Activated CD8-positive, alpha-beta T cell treated with anti-CD3 and anti-CD28 coated beads for 36 hours (primary cell): ENCODE data around the gene ARL14EP. TPM values are rescaled to one million over a fixed set of nuclear protein-coding genes. Genes with fewer than 3 reads are reported as not detected.

Experiments
- ATAC-seq: fragments of 200-7000 bp; cut with Tn5 transposase; one replicate; pipeline ENCODE4 v1.10.0; 2021; ENCODE audit warnings: mild to moderate bottlenecking, moderate library complexity
- CTCF ChIA-PET: fragments of 350-600 bp; sonication (Branson Sonifier 250); formaldehyde crosslinking; loops from one replicate; lab custom pipeline; 2021; ENCODE audit warnings: antibody characterized with exemption; lab: Charles Lee
- POLR2A ChIA-PET: fragments of 350-600 bp; sonication (Branson Sonifier 250); formaldehyde crosslinking; loops from one replicate; lab custom pipeline; 2021; ENCODE audit warnings: antibody characterized with exemption; lab: Charles Lee
- DNase-seq: peaks from one replicate; pipeline ENCODE4 v3.0.0-alpha.2; 2020
- H3K27ac Mint-ChIP-seq: one replicate; pipeline ENCODE4 v1.8.0; 2021; ENCODE audit warnings: mild to moderate bottlenecking, mixed read lengths
- H3K27me3 Mint-ChIP-seq: one replicate; pipeline ENCODE4 v1.8.0; 2021; ENCODE audit warnings: mixed read lengths
- H3K36me3 Mint-ChIP-seq: one replicate; pipeline ENCODE4 v1.8.0; 2021; ENCODE audit warnings: low read depth, mixed read lengths
- H3K4me1 Mint-ChIP-seq: one replicate; pipeline ENCODE4 v1.8.0; 2021; ENCODE audit warnings: low read depth, mixed read lengths
- H3K4me3 Mint-ChIP-seq: one replicate; pipeline ENCODE4 v1.8.0; 2021; ENCODE audit warnings: mild to moderate bottlenecking, moderate library complexity, mixed read lengths
- H3K9me3 Mint-ChIP-seq: one replicate; pipeline ENCODE4 v1.8.0; 2021; ENCODE audit warnings: mixed read lengths
- CTCF ChIP-seq: fragments of 200-600 bp; IDR thresholded peaks from one replicate; pipeline ENCODE4 v1.8.0; 2022; ENCODE audit warnings: antibody characterized with exemption, mild to moderate bottlenecking
- intact Hi-C: fragments of 100-400 bp; cut with micrococcal nuclease; formaldehyde crosslinking; loops from one replicate; pipeline ENCODE4 v1.10.0; 2022
- total RNA-seq, 2 experiments: library from RNA; stranded (reverse); gene quantifications; one replicate each; pipeline ENCODE4 v1.2.3, GENCODE V29; 2021

The ARL14EP gene
- total RNA-seq, 2 experiments from 2014 or later = 23.3 to 28.3 TPM

GRCh38 chr11:30322191-30322590 lies 713 bp upstream of the ARL14EP start:
- intact Hi-C loops = no loop called here
- Mint-ChIP-seq H3K4me1 (peaks cover 36% of the 10 kb centered on the region), H3K27me3 (peaks cover 4% of the 10 kb centered on the region), H3K4me3 (peak overlapping the region; percentile 87), H3K36me3 (peaks cover 22% of the 10 kb centered on the region), H3K9me3 (no peaks in the 10 kb centered on the region), H3K27ac (peak overlapping the region; percentile 99)
- TF ChIP-seq CTCF = no peak
- no peak for DNase-seq
- ChIA-PET POLR2A (interaction anchor here (1.3 kb wide), 2 partner anchors 9 to 18 kb away, joined by 3 to 6 read pairs; no protein-coding TSS in a partner anchor), CTCF (interaction anchor here (0.9 to 1.8 kb wide), 3 partner anchors 13 to 194 kb away, joined by 4 read pairs; no protein-coding TSS in a partner anchor)
- ATAC-seq = no peak

GRCh38 chr11:30326114-30326778 lies 3.3 kb downstream of the ARL14EP start:
- intact Hi-C loops = no loop called here
- peak overlapping the region; percentile 44 for H3K4me3 Mint-ChIP-seq
- ATAC-seq (no peak), DNase-seq (no peak)
- CTCF ChIA-PET = interaction anchor here (0.8 to 2.2 kb wide), 7 partner anchors 11 to 198 kb away, joined by 3 to 5 read pairs (median 5); no protein-coding TSS in a partner anchor
- no peak for TF ChIP-seq CTCF
- no peaks in the 10 kb centered on the region for H3K27me3 Mint-ChIP-seq
- peaks cover 58% of the 10 kb centered on the region for H3K4me1 Mint-ChIP-seq
- H3K36me3 Mint-ChIP-seq = peaks cover 32% of the 10 kb centered on the region
- H3K9me3 Mint-ChIP-seq = no peaks in the 10 kb centered on the region
- POLR2A ChIA-PET = no interaction called here
- peak overlapping the region; percentile 83 for H3K27ac Mint-ChIP-seq

- POLR2A ChIA-PET = no interaction called here
- no peak for ATAC-seq
- Mint-ChIP-seq H3K27me3 (no peaks in the 10 kb centered on the region), H3K4me1 (peaks cover 59% of the 10 kb centered on the region), H3K4me3 (peak overlapping the region; percentile 44), H3K27ac (peak overlapping the region; percentile 83), H3K36me3 (peaks cover 35% of the 10 kb centered on the region), H3K9me3 (no peaks in the 10 kb centered on the region)
- TF ChIP-seq CTCF = no peak
- intact Hi-C loops = no loop called here
- CTCF ChIA-PET = interaction anchor here (0.8 to 1.6 kb wide), 5 partner anchors 13 to 198 kb away, joined by 3 to 5 read pairs (median 4); no protein-coding TSS in a partner anchor
- no peak for DNase-seq
These were observed 4.0 kb downstream of the ARL14EP start for GRCh38 chr11:30326906-30327305.

DNA sequence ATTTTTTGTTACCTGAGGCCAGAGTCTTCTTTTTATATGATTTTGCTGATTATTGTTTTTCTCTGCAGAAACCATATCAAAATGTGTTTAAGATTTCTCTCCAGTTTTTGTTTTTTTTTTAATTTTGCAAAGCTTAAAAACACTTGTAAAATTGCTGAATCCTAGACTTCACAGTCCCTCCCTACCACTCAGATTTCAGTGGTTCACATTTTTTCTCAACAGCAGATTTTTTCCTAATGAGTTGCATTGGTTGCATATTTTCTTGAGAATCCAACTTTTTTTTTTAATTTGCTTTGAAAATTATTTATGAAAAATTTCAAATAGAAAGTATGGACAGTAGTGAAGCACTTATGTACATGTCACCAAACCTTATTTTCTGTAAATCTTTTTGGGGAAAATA lies 5.8 kb downstream of the ARL14EP start:
- Mint-ChIP-seq H3K9me3 (no peaks in the 10 kb centered on the region), H3K27ac (peak overlapping the region; percentile 68), H3K36me3 (peaks cover 39% of the 10 kb centered on the region), H3K4me1 (peaks cover 62% of the 10 kb centered on the region), H3K4me3 (no peak overlapping the region), H3K27me3 (no peaks in the 10 kb centered on the region)
- POLR2A ChIA-PET = no interaction called here
- intact Hi-C loops = no loop called here
- ATAC-seq (peak; percentile 15), DNase-seq (no peak)
- TF ChIP-seq CTCF = no peak
- CTCF ChIA-PET = no interaction called here
